ENCODE measurements around the gene SLC22A25. TPM values are rescaled to one million over a fixed set of nuclear protein-coding genes. Genes with fewer than 3 reads are reported as not detected.
A peak's percentile ranks its signal among the peaks of the same experiment; 100 is the strongest.

Gene SLC22A25
- total RNA-seq, 1 donor from 2014 or later = not detected

DNA sequence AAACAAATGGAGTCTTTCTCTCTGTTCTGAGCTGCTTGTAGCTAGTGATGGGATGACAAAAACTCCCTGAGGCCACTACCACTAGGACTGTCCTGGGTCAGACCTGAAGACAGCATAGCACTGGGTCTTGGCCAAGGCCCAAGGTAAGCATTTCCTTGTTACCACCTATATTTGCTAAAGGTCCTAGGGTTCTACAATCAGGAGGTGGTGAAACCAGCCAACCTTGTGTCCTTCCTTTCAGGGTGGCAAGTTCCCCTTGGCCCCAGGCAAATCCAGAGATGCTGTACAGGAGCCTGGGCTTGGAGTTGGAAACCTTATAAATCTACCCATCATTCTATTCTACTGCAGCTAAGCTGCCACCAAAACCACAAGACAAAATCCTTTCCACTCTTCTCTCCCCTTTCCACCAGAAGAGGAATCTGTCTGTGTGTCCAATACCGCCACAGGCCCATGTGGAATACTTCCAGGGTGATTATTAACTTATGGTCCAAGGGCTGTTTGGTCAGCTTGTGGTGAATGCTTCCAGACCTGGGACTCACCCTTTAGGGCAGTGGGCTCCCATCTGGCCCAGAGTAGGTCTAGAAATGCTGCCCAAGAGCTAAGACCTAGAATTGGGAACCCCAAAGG lies 16.8 kb downstream of the SLC22A25 start:
- H3K4me3 ChIP-seq = no peak overlapping the region
- no peak overlapping the region for H3K27ac ChIP-seq
- H3K27me3 ChIP-seq = no peaks in the 10 kb centered on the region
- H3K9me3 ChIP-seq = no peaks in the 10 kb centered on the region
- DNase-seq (no peak), ATAC-seq (no peak)
- no peaks in the 10 kb centered on the region for H3K4me1 ChIP-seq
- TF ChIP-seq, protein P1, sequence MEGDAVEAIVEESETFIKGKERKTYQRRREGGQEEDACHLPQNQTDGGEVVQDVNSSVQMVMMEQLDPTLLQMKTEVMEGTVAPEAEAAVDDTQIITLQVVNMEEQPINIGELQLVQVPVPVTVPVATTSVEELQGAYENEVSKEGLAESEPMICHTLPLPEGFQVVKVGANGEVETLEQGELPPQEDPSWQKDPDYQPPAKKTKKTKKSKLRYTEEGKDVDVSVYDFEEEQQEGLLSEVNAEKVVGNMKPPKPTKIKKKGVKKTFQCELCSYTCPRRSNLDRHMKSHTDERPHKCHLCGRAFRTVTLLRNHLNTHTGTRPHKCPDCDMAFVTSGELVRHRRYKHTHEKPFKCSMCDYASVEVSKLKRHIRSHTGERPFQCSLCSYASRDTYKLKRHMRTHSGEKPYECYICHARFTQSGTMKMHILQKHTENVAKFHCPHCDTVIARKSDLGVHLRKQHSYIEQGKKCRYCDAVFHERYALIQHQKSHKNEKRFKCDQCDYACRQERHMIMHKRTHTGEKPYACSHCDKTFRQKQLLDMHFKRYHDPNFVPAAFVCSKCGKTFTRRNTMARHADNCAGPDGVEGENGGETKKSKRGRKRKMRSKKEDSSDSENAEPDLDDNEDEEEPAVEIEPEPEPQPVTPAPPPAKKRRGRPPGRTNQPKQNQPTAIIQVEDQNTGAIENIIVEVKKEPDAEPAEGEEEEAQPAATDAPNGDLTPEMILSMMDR (IDR thresholded peaks at IDR 0.05) = no peak
- intact Hi-C loops (cut with DNase I) = no loop called here
- no peaks in the 10 kb centered on the region for H3K36me3 ChIP-seq

GRCh38 chr11:63214093-63214492 lies 29.3 kb downstream of the SLC22A25 start:
- ATAC-seq (no peak), DNase-seq (no peak)
- H3K9me3 ChIP-seq = no peaks in the 10 kb centered on the region
- H3K27ac ChIP-seq = no peak overlapping the region
- intact Hi-C loops (cut with DNase I) = no loop called here
- no peaks in the 10 kb centered on the region for H3K27me3 ChIP-seq
- H3K36me3 ChIP-seq = no peaks in the 10 kb centered on the region
- no peaks in the 10 kb centered on the region for H3K4me1 ChIP-seq
- TF ChIP-seq, protein P1 (IDR thresholded peaks at IDR 0.05) = no peak
- no peak overlapping the region for H3K4me3 ChIP-seq

DNA sequence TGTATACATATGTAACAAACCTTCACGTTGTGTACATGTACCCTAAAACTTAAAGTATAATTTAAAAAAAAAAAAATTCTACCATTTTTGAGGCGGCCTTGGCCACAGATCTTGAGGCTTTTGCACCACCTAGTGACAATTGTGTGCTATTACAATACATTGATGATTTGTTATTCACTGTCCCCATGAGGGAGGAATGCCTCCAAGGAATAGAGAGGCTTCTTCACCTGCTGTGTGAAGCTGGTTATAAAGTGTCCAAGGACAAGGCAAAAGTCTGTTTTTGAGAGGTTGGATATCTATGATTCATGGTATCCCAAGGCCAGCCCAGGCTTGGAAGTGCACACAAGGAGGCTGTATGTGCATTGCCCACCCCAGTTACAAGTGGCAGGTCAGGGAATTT lies 30.7 kb downstream of the SLC22A25 start:
- H3K36me3 ChIP-seq = no peaks in the 10 kb centered on the region
- no peak overlapping the region for H3K27ac ChIP-seq
- H3K27me3 ChIP-seq = no peaks in the 10 kb centered on the region
- H3K4me1 ChIP-seq = no peaks in the 10 kb centered on the region
- H3K4me3 ChIP-seq = no peak overlapping the region
- no peaks in the 10 kb centered on the region for H3K9me3 ChIP-seq
- ATAC-seq = no peak
- TF ChIP-seq, protein P1 (IDR thresholded peaks at IDR 0.05) = peak; percentile 49
- intact Hi-C loops (cut with DNase I) = no loop called here
- no peak for DNase-seq

GRCh38 chr11:63210111-63210510 lies 33.3 kb downstream of the SLC22A25 start:
- Histone ChIP-seq H3K27ac (no peak overlapping the region), H3K27me3 (no peaks in the 10 kb centered on the region), H3K9me3 (no peaks in the 10 kb centered on the region), H3K4me1 (no peaks in the 10 kb centered on the region), H3K4me3 (no peak overlapping the region), H3K36me3 (no peaks in the 10 kb centered on the region)
- ATAC-seq (no peak), DNase-seq (no peak)
- intact Hi-C loops (cut with DNase I) = no loop called here
- TF ChIP-seq, protein P1 (IDR thresholded peaks at IDR 0.05) = no peak

Other genes with a start within 250 kb of the SLC22A25 start
- not detected for gene SLC22A8, start 227.8 kb downstream of the SLC22A25 start, total RNA-seq
- not detected for gene SLC22A24, start 99.4 kb downstream of the SLC22A25 start, total RNA-seq
- not detected for gene SLC22A9, start 126.2 kb upstream of the SLC22A25 start, total RNA-seq
- 3.6 TPM for gene PLAAT5, start 247.6 kb upstream of the SLC22A25 start, total RNA-seq